GM21619 (cell line): ENCODE results near the gene GALNT18.

Experiments used
- ATAC-seq: cut with Tn5 transposase; IDR thresholded peaks from one replicate; pipeline ENCODE4 v1.9.1; 2021; ENCODE audit not compliant: unreplicated experiment

GALNT18 gene

GRCh38 chr11:11290354-11290753 lies 331.5 kb downstream of the GALNT18 start:
- ATAC-seq: no peak

GRCh38 chr11:11289669-11290068 lies 332.1 kb downstream of the GALNT18 start:
- no peak for ATAC-seq

- ATAC-seq: no peak
Observed at GRCh38 chr11:11288972-11289616, 332.7 kb downstream of the GALNT18 start.

- ATAC-seq: no peak
Observed at GRCh38 chr11:11284481-11284880, 337.3 kb downstream of the GALNT18 start.

- ATAC-seq: no peak
Observed at GRCh38 chr11:11281626-11282025, 340.2 kb downstream of the GALNT18 start.

- no peak for ATAC-seq
Observed at GRCh38 chr11:11280826-11281225, 341.0 kb downstream of the GALNT18 start.

- no peak for ATAC-seq
Observed at GRCh38 chr11:11279956-11280689, 341.7 kb downstream of the GALNT18 start.

- no peak for ATAC-seq
Observed at GRCh38 chr11:11272254-11272653, 349.6 kb downstream of the GALNT18 start.

- no peak for ATAC-seq
Observed at GRCh38 chr11:11270236-11270775, 351.5 kb downstream of the GALNT18 start.

GRCh38 chr11:11268706-11269105 lies 353.1 kb downstream of the GALNT18 start:
- ATAC-seq: no peak

GRCh38 chr11:11268119-11268518 lies 353.7 kb downstream of the GALNT18 start:
- ATAC-seq: no peak

- no peak for ATAC-seq
Observed at GRCh38 chr11:11267312-11267711, 354.5 kb downstream of the GALNT18 start.

GRCh38 chr11:11265994-11266606 lies 355.7 kb downstream of the GALNT18 start:
- no peak for ATAC-seq

GRCh38 chr11:11265320-11265719 lies 356.5 kb downstream of the GALNT18 start:
- ATAC-seq: no peak

GRCh38 chr11:11263238-11264005 lies 358.4 kb downstream of the GALNT18 start:
- no peak for ATAC-seq

GRCh38 chr11:11262171-11262920 lies 359.5 kb downstream of the GALNT18 start:
- ATAC-seq: no peak

GRCh38 chr11:11261629-11262028 lies 360.2 kb downstream of the GALNT18 start:
- ATAC-seq: peak; percentile 56

GRCh38 chr11:11260903-11261302 lies 360.9 kb downstream of the GALNT18 start:
- no peak for ATAC-seq

- ATAC-seq: no peak
Observed at GRCh38 chr11:11253995-11254394, 367.8 kb downstream of the GALNT18 start.

GRCh38 chr11:11253497-11253896 lies 368.3 kb downstream of the GALNT18 start:
- no peak for ATAC-seq
